ENCODE data around the gene YPEL4. TPM values are rescaled to one million over a fixed set of nuclear protein-coding genes. Genes with fewer than 3 reads are reported as not detected.

The YPEL4 gene
- total RNA-seq, 1 donor from 2014 or later = 0.86 TPM

DNA sequence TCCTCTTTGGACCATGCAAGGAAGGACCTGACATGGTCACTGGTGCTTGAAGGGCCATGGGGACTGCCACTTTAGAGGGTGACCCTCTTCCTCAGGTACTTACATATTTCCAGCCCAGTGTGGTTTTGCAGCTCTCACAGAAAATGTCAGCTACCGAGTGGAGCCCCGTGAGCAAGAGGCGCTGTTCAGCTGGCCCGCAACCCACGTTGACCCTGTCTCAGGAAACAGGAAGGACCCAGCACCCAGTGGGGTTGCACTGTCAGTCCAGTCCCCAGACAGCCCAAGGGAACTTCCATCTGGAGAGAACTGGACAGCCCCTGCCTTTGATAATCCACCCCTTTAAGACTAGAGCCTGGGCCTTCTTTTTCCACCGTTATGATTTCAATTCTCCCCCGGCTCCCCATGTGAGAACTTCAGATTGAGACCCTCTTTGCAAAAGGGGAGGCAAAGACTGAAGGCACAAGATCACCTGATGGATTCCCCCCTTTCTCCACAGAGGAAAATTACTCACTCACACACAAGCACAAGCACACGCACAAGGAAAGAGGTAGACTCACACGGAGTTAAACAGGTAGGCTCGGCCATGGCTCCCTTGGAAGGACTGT lies 3.4 kb downstream of the YPEL4 start:
- no peak overlapping the region for H3K4me3 ChIP-seq (ENCODE audit: low read depth, low read length)
- DNase-seq (ENCODE audit: low read depth) = no peak
- TF ChIP-seq, protein P1, sequence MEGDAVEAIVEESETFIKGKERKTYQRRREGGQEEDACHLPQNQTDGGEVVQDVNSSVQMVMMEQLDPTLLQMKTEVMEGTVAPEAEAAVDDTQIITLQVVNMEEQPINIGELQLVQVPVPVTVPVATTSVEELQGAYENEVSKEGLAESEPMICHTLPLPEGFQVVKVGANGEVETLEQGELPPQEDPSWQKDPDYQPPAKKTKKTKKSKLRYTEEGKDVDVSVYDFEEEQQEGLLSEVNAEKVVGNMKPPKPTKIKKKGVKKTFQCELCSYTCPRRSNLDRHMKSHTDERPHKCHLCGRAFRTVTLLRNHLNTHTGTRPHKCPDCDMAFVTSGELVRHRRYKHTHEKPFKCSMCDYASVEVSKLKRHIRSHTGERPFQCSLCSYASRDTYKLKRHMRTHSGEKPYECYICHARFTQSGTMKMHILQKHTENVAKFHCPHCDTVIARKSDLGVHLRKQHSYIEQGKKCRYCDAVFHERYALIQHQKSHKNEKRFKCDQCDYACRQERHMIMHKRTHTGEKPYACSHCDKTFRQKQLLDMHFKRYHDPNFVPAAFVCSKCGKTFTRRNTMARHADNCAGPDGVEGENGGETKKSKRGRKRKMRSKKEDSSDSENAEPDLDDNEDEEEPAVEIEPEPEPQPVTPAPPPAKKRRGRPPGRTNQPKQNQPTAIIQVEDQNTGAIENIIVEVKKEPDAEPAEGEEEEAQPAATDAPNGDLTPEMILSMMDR (conservative IDR thresholded peaks at IDR 0.05; ENCODE audit: low read depth, low read length) = no peak

DNA sequence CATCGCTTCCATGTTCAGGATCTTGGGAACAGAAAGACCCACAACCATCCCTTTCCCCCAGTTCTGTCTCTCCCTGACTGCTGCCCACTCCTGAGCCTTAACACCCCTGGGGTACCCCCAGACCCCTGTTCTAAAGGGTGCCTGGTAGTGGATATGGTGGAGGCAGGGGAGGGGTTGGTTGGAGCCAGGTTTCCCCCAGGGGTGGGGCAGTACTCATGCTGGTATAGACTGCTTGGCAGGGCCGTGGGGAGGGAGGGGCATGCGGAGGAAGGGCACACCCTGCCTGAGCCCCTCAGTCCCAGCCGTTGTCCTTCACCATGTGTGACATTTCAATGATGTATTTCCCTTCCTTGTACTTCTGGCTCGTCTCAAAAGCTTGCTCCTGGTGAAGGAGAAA lies 4.0 kb downstream of the YPEL4 start:
- TF ChIP-seq, protein P1 (conservative IDR thresholded peaks at IDR 0.05; ENCODE audit: low read depth, low read length) = no peak
- H3K4me3 ChIP-seq (ENCODE audit: low read depth, low read length) = no peak overlapping the region
- no peak for DNase-seq (ENCODE audit: low read depth)

DNA sequence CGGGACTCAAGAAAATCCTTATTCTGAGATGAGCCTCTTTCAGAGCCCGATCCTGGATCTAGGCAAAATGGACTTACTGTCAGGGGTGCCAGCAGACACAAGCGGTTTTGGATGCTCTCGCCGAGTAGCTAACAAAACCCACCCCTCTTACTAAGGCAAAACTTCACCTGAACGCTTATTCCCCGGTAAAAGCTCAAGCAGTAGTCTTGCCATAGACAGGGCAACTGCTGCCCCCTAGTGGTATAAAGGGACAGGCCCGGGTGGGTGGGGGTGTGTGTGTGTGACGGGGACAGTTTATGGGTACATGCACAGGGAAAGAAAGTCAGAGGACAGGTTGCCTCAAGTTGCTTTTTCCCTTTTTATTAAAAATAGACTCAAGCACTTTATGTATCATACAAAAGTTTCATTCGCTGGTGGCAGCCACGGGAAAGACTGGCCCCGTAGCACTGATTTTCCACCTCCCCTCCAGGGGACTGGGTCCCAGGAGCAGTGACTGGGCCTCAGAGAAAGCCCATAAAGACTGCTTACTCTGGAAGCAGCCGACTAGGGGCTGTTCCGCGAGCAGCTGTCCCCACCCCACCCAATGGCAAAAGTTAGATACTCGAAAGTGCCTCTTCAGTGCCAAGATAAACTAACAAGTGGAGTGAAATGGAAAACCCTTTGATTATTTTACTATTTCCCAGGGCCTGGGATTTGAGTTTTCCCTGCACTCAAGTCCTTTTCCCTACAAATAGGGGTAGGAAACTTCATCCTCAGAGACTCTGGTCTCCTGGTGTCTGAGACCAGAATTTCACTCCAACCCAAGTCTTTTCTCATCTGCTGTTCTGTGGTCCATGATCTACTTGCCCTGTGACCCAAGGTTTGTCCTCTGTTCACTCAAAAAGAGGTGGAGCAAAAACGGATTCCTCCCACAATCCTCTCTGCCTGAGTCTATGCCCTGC lies 4.7 kb downstream of the YPEL4 start:
- TF ChIP-seq, protein P1 (conservative IDR thresholded peaks at IDR 0.05; ENCODE audit: low read depth, low read length) = peak; percentile 89
- no peak overlapping the region for H3K4me3 ChIP-seq (ENCODE audit: low read depth, low read length)
- DNase-seq (ENCODE audit: low read depth) = no peak

DNA sequence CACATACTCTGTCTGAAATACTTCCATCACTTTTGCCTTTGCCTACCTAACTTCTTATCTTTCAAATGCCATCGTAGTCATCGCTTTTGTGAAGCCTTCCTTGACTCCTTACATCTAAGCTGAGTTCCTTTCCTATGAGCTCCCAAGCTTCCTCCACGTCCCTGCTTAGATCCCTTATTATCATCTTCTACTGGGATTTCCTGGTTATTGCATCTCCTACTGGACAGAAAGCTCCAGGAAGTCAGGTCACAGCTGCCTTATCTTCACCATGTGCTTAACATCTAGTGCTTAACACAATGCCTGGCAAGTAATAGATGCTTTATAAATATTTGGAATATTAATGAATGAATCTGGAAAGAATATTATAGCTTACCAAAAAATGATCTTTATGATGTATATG lies 5.9 kb downstream of the YPEL4 start:
- no peak for DNase-seq (ENCODE audit: low read depth)
- TF ChIP-seq, protein P1 (conservative IDR thresholded peaks at IDR 0.05; ENCODE audit: low read depth, low read length) = no peak
- H3K4me3 ChIP-seq (ENCODE audit: low read depth, low read length) = no peak overlapping the region

DNA sequence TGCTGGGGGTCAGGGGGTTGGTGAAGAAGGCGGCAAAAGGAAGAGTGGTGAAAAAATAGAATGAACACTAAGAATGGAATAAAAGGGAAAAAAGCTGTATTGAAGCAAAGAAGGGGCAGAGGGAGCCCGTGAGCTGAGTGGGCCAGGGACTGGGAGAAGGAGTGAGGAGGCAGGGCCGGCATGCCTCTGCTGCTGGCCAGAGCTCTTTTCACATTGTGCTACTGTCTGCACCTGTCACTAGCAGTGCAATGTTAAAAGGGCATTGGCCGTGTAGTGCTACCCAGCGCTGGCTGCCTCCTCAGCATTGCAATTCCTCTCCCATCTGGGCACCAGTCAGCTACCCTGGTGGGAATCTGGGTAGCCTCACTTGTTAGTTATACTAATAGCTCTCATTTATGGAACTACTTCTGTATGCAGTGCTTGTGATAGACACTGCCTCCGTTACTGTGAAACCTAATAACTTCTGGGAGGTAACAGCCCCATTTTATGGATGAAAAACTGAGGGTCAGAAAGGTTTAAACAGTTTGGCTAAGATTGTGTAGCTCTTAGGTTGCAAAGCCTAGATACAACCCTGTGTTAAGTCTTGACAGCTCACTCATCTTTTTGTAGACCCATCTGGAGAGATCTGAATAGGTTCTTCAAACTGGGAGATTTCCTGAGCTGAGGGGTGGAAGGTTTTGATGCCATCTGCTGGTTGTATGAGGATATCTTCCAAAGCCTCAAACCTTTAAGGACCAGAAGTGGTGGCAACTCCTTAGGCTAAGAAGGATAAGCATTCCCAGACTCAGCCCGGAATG lies 8.5 kb downstream of the YPEL4 start:
- TF ChIP-seq, protein P1 (conservative IDR thresholded peaks at IDR 0.05; ENCODE audit: low read depth, low read length) = peak; percentile 78
- no peak for DNase-seq (ENCODE audit: low read depth)
- H3K4me3 ChIP-seq (ENCODE audit: low read depth, low read length) = no peak overlapping the region

DNA sequence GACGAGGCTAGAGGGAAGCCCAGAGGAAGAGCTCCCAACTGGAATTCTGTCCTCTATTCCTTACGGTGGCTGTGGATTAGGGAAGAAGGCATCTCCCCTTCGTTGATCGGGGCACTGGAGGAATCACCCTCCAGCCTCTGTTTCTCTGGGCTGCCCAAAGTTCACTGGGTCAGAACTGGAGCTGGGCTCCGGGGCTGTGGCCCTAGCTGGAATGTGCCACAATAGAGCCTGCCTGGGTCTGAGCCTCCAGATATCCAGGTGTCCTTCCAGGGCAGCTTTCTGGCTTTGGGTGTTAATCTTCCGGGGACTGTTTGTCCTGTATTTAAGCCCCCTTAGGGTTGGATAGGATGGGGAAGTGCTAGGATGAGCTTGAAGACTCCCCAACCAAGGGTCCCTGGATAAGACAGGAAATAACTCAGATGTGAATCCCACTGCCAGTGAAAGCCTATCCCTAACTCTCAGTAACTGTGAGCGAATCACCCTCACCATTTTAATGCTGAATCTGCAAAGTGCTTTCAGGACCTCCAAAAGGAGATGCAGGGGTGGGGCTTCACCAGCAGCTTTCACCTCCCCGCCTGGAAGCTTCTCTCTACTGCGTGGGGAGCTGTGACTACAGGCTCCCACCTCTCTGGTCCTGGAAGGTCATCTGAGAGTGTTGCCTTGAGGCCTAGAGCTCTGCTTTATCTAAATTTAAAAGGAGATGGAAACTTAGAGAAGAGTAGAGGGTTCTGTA lies 9.5 kb downstream of the YPEL4 start:
- DNase-seq (ENCODE audit: low read depth) = no peak
- TF ChIP-seq, protein P1 (conservative IDR thresholded peaks at IDR 0.05; ENCODE audit: low read depth, low read length) = no peak
- H3K4me3 ChIP-seq (ENCODE audit: low read depth, low read length) = no peak overlapping the region
